Measurements from ENCODE around the gene TPSB2. TPM values are rescaled to one million over a fixed set of nuclear protein-coding genes. Genes with fewer than 3 reads are reported as not detected.
"Not testable (repeated sequence)": the region's sequence is repeated elsewhere in the genome, so short reads cannot be mapped to it uniquely, and the experiment has no call there.

Gene TPSB2
- total RNA-seq, 4 donors from 2014 or later = 4.1 to 108 (median 29.0) TPM

DNA sequence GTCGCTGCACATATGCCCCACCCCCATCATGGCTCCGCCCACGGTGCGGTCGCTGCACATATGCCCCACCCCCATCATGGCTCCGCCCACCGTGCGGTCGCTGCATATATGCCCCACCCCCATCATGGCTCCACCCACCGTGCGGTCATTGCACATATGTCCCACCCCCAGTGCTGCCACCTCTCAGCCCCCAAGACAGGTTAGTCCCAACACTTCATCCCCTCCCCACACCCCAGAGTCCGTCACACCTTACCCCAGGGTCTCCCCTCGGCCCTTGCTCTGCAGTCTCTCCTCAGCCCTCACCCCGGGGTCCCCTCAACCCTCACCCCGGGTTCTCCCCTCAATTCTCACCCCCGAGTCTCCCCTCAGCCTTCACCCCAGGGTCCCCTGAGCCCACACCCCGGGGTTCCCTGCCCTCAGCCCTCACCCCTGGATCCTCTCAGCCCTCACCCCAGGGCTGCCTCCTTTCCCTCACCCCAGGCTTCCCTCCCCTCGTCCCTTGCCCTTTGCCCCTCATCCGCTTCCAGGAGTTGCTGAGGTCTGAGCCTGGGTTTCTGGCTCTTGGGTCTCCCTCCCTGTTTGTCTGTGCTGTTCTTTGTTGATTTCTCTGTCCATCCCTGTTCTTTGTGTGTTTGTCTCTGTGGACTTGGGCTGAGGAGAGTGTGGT lies 30.5 kb downstream of the TPSB2 start:
- Histone ChIP-seq H3K27me3 (no peaks in the 10 kb centered on the region), H3K36me3 (no peaks in the 10 kb centered on the region), H3K4me1 (no peaks in the 10 kb centered on the region), H3K4me3 (no peak overlapping the region), H3K9me3 (no peaks in the 10 kb centered on the region), H3K27ac (no peak overlapping the region)
- intact Hi-C loops (cut with DNase I; ENCODE audit: low total_unique reads) = no loop called here
- DNase-seq = no peak
- TF ChIP-seq CTCF (IDR thresholded peaks at IDR 0.05) (no peak), POLR2A (IDR thresholded peaks at IDR 0.05) (no peak)

- H3K27ac ChIP-seq; H3K36me3 ChIP-seq; intact Hi-C loops (cut with DNase I; ENCODE audit: low total_unique reads); H3K9me3 ChIP-seq; DNase-seq; H3K27me3 ChIP-seq; H3K4me1 ChIP-seq; H3K4me3 ChIP-seq: not testable (repeated sequence)
Observed at GRCh38 chr16:1198671-1199346, 31.2 kb downstream of the TPSB2 start.

DNA sequence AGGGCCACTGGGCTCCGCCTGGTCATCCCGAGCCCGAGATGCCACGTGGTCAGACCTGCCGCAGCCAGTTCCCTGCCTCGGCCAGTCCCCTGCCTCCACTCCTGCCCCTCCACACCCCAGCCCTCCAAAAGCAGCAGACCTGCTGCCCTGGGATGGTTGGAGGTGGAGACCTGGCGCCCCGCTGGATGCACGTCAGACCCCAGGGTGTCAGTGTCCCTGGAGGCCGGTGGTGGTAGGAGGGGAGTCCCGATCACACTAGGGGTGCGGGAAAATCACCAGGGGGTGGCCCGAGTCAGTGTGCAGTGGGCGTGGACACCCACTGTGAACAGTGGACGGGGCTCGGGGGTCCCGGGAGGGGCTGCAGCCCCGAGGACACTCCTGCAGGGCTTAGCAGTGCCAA lies 31.8 kb downstream of the TPSB2 start:
- no peak for TF ChIP-seq POLR2A (IDR thresholded peaks at IDR 0.05)
- no peaks in the 10 kb centered on the region for H3K9me3 ChIP-seq
- no peaks in the 10 kb centered on the region for H3K36me3 ChIP-seq
- intact Hi-C loops (cut with DNase I; ENCODE audit: low total_unique reads) = no loop called here
- no peaks in the 10 kb centered on the region for H3K27me3 ChIP-seq
- no peaks in the 10 kb centered on the region for H3K4me1 ChIP-seq
- H3K4me3 ChIP-seq = no peak overlapping the region
- no peak for DNase-seq
- H3K27ac ChIP-seq = no peak overlapping the region

DNA sequence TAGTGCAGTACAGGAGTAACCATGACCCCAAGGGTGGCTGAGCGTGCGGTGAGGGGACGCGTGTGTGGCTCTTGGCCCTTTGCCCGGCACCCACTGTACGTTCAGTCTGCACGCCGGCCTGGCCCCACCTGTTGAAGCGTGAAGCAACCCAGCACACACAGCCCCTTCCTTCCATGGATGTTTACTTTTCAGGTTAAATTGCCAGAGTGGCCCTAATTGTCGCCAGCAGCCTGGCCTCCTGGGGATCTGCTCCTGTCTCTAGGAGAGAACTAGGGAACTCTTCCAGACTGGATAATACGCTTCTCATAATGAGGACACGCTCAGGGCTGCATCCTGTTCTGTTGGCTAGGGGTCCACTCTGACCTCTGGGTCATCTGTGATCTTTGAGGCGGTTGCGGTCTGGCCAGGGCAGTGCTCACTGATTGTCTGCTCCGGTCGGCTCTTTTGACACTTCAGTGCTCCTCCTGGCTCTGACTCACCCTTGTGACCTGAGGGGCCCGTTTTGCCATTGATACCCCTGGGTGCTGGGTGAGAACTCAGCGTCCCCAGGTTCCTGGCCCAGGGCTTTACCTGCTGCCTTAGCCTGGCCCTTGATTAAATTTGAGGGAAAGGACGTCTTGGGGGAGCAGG lies 32.6 kb downstream of the TPSB2 start:
- H3K36me3 ChIP-seq = no peaks in the 10 kb centered on the region
- DNase-seq = no peak
- no peaks in the 10 kb centered on the region for H3K9me3 ChIP-seq
- no peaks in the 10 kb centered on the region for H3K27me3 ChIP-seq
- H3K4me1 ChIP-seq = no peaks in the 10 kb centered on the region
- no peak for TF ChIP-seq POLR2A (IDR thresholded peaks at IDR 0.05)
- TF ChIP-seq CTCF (IDR thresholded peaks at IDR 0.05) = no peak
- intact Hi-C loops (cut with DNase I; ENCODE audit: low total_unique reads) = no loop called here
- no peak overlapping the region for H3K4me3 ChIP-seq
- H3K27ac ChIP-seq = no peak overlapping the region

GRCh38 chr16:1196494-1196893 lies 33.5 kb downstream of the TPSB2 start:
- Histone ChIP-seq H3K9me3 (no peaks in the 10 kb centered on the region), H3K4me3 (no peak overlapping the region), H3K36me3 (no peaks in the 10 kb centered on the region), H3K4me1 (no peaks in the 10 kb centered on the region), H3K27me3 (no peaks in the 10 kb centered on the region), H3K27ac (no peak overlapping the region)
- TF ChIP-seq CTCF (IDR thresholded peaks at IDR 0.05) = no peak
- TF ChIP-seq POLR2A (IDR thresholded peaks at IDR 0.05) = no peak
- intact Hi-C loops (cut with DNase I; ENCODE audit: low total_unique reads) = no loop called here
- DNase-seq = no peak

- Histone ChIP-seq H3K4me3 (no peak overlapping the region), H3K27me3 (no peaks in the 10 kb centered on the region), H3K27ac (no peak overlapping the region), H3K9me3 (no peaks in the 10 kb centered on the region), H3K4me1 (no peaks in the 10 kb centered on the region), H3K36me3 (no peaks in the 10 kb centered on the region)
- intact Hi-C loops (cut with DNase I; ENCODE audit: low total_unique reads) = no loop called here
- no peak for DNase-seq
- no peak for TF ChIP-seq CTCF (IDR thresholded peaks at IDR 0.05)
- no peak for TF ChIP-seq POLR2A (IDR thresholded peaks at IDR 0.05)
Observed at GRCh38 chr16:1195393-1195666, 34.7 kb downstream of the TPSB2 start.
